IPS DF 19.7 (cell line): ENCODE measurements around the gene ARHGAP18.
"Not testable (repeated sequence)": the region's sequence is repeated elsewhere in the genome, so short reads cannot be mapped to it uniquely, and the experiment has no call there.

Experiments used
- DNase-seq: peaks from one replicate; pipeline ENCODE4 v3.0.0-alpha.2; 2013; ENCODE audit warnings: low read depth, low spot score

The ARHGAP18 gene

GRCh38 chr6:129586815-129587214 lies 123.2 kb downstream of the ARHGAP18 start:
- no peak for DNase-seq

- no peak for DNase-seq
Observed at GRCh38 chr6:129583866-129584265, 126.1 kb downstream of the ARHGAP18 start.

- no peak for DNase-seq
Observed at GRCh38 chr6:129578315-129578714, 131.7 kb downstream of the ARHGAP18 start.

GRCh38 chr6:129577691-129578090 lies 132.3 kb downstream of the ARHGAP18 start:
- no peak for DNase-seq

GRCh38 chr6:129576456-129576855 lies 133.5 kb downstream of the ARHGAP18 start:
- DNase-seq, result no peak

GRCh38 chr6:129575378-129576118 lies 134.4 kb downstream of the ARHGAP18 start:
- no peak for DNase-seq

GRCh38 chr6:129574605-129575004 lies 135.4 kb downstream of the ARHGAP18 start:
- DNase-seq, result not testable (repeated sequence)

- DNase-seq, result not testable (repeated sequence)
Observed at GRCh38 chr6:129570929-129571328, 139.0 kb downstream of the ARHGAP18 start.

GRCh38 chr6:129568015-129568414 lies 142.0 kb downstream of the ARHGAP18 start:
- no peak for DNase-seq

GRCh38 chr6:129567374-129567773 lies 142.6 kb downstream of the ARHGAP18 start:
- no peak for DNase-seq

GRCh38 chr6:129565811-129566210 lies 144.2 kb downstream of the ARHGAP18 start:
- DNase-seq, result no peak

- DNase-seq, result no peak
Observed at GRCh38 chr6:129565366-129565765, 144.6 kb downstream of the ARHGAP18 start.

GRCh38 chr6:129558248-129558647 lies 151.7 kb downstream of the ARHGAP18 start:
- no peak for DNase-seq

GRCh38 chr6:129555206-129555832 lies 154.7 kb downstream of the ARHGAP18 start:
- no peak for DNase-seq

- DNase-seq, result no peak
Observed at GRCh38 chr6:129552413-129552812, 157.6 kb downstream of the ARHGAP18 start.

GRCh38 chr6:129551486-129551885 lies 158.5 kb downstream of the ARHGAP18 start:
- DNase-seq, result no peak

GRCh38 chr6:129546702-129547101 lies 163.3 kb downstream of the ARHGAP18 start:
- no peak for DNase-seq

- DNase-seq, result no peak
Observed at GRCh38 chr6:129544892-129545612, 164.9 kb downstream of the ARHGAP18 start.

GRCh38 chr6:129543981-129544380 lies 166.0 kb downstream of the ARHGAP18 start:
- DNase-seq, result no peak

GRCh38 chr6:129542705-129543104 lies 167.3 kb downstream of the ARHGAP18 start:
- no peak for DNase-seq

- DNase-seq, result no peak
Observed at GRCh38 chr6:129539032-129539431, 170.9 kb downstream of the ARHGAP18 start.

- DNase-seq, result no peak
Observed at GRCh38 chr6:129536271-129536670, 173.7 kb downstream of the ARHGAP18 start.

- DNase-seq, result no peak
Observed at GRCh38 chr6:129534926-129535325, 175.1 kb downstream of the ARHGAP18 start.
